Gastroesophageal sphincter (tissue), 4 donors: ENCODE results near the gene DAP. TPM values are rescaled to one million over a fixed set of nuclear protein-coding genes. Genes with fewer than 3 reads are reported as not detected.
"Not testable (repeated sequence)": the region's sequence is repeated elsewhere in the genome, so short reads cannot be mapped to it uniquely, and the experiment has no call there.

Experiments
- ATAC-seq: fragments of 150-250 bp; one replicate; pipeline ENCODE4 v1.9.1; 2016; ENCODE audit warnings: mild to moderate bottlenecking, moderate library complexity
- H3K27ac ChIP-seq, 4 donors: fragments of 200-600 bp; sonication (generic) in 3 of 4; 1 replicate in 3 of 4; 2 replicates in 1 of 4; pipeline ENCODE4 v1.5.1; 2016 to 2019
- H3K27me3 ChIP-seq: fragments of 200-600 bp; sonication (generic); one replicate; pipeline ENCODE4 v1.5.1; 2019
- H3K36me3 ChIP-seq, 2 donors: fragments of 200-600 bp; sonication (generic); one replicate each; pipeline ENCODE4 v1.5.1; 2019; ENCODE audit warnings: control low read depth in 1 of 2
- H3K4me1 ChIP-seq, 3 donors: fragments of 200-600 bp; sonication (generic); 1 replicate in 2 of 3; 2 replicates in 1 of 3; pipeline ENCODE4 v1.5.1; 2016 to 2019; ENCODE audit warnings: control low read depth in 2 of 3
- H3K4me3 ChIP-seq, 2 donors: fragments of 200-600 bp; sonication (generic); one replicate each; pipeline ENCODE4 v1.5.1; 2019; ENCODE audit warnings: mild to moderate bottlenecking in 1 of 2, moderate library complexity in 1 of 2
- H3K9me3 ChIP-seq, 3 donors: fragments of 200-600 bp; sonication (generic); one replicate each; pipeline ENCODE4 v1.5.1; 2017 to 2019; ENCODE audit warnings: control low read depth in 2 of 3
- EP300 ChIP-seq: sonication (generic); formaldehyde crosslinking; IDR thresholded peaks from one replicate; pipeline ENCODE4 v1.6.1; 2017; ENCODE audit warnings: antibody characterized with exemption, mild to moderate bottlenecking
- POLR2A ChIP-seq, 2 donors: fragments of 450-650 bp; IDR thresholded peaks; one replicate each; pipeline ENCODE4 v1.6.1; 2017; ENCODE audit warnings: antibody characterized with exemption in 2 of 2, mild to moderate bottlenecking in 2 of 2, moderate library complexity in 1 of 2
- POLR2AphosphoS5 ChIP-seq: sonication (generic); formaldehyde crosslinking; IDR thresholded peaks from one replicate; pipeline ENCODE4 v1.6.1; 2017; ENCODE audit warnings: antibody characterized with exemption
- WGBS, 2 donors: methylation state at CpG; one replicate each; pipeline ENCODE4 v1.1.5; 2018; ENCODE audit warnings: low coverage in 1 of 2; 5-methylcytosine and 5-hydroxymethylcytosine counted together
- small RNA-seq, 4 donors: library from RNA; depleted of rRNA; stranded (forward); fragments of <200 nt; gene quantifications; one replicate each; pipeline ENCODE3, GENCODE V24; 2016
- total RNA-seq, 4 donors: library from RNA; depleted of rRNA; stranded (reverse); fragments of >200 nt; gene quantifications; one replicate each; pipeline ENCODE4 v1.1.0, GENCODE V29; 2016
- TF ChIP-seq, protein P1 (sequence below), 4 experiments: fragments of 200-600 bp in 2 of 4; fragments of 450-650 bp in 2 of 4; sonication (generic) in 1 of 4; IDR thresholded peaks; one replicate each; pipeline ENCODE4 v1.5.1; 2017 to 2019; ENCODE audit warnings: antibody characterized with exemption in 4 of 4, mild to moderate bottlenecking in 2 of 4, moderate library complexity in 2 of 4

The DAP gene
- total RNA-seq, 4 donors from 2014 or later = 21.8 to 41.9 (median 36.0) TPM

DNA sequence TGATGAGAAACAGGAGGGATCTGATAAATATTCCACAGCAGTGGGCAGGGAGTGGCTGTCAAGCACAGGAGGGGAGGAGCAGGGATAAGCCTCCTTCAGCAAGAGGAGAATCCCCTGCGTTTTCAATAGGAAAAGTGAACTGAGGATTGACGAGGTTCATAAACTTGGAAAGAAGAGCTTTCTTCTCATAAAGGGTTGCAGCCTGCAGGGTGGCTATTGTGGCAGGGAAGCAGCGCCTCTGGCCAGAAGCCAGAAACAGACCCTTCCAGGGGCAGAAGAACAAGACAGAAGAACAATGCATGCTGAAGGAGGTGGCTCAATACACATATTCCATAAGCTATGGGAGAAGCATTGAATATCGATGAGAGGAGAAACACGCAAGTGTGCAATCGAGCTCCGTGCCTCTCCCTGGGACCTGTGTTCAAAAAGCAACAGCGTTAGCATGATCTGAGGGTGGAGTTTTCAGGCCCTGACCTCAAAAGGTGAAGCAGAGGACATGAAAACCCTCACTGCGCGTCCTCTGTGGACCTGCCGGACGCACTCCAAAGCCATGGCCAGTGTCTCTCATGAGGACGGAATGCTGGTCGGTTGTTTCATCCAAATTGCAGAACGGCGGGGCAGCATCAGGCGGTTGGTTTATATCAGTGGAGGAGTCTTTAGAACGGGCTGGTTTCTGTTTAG, 129.6 kb downstream of the DAP start:
- no peak for ATAC-seq
- Histone ChIP-seq H3K36me3 (no peaks in the 10 kb centered on the region), H3K27ac (no peak overlapping the region), H3K27me3 (peaks cover 66% of the 10 kb centered on the region), H3K4me3 (no peak overlapping the region), H3K4me1 (peaks cover 0 to 22% (median 11%) of the 10 kb centered on the region in 3 donors), H3K9me3 (no peaks in the 10 kb centered on the region)
- no peak for TF ChIP-seq POLR2AphosphoS5
- TF ChIP-seq EP300 = no peak
- TF ChIP-seq, protein P1, sequence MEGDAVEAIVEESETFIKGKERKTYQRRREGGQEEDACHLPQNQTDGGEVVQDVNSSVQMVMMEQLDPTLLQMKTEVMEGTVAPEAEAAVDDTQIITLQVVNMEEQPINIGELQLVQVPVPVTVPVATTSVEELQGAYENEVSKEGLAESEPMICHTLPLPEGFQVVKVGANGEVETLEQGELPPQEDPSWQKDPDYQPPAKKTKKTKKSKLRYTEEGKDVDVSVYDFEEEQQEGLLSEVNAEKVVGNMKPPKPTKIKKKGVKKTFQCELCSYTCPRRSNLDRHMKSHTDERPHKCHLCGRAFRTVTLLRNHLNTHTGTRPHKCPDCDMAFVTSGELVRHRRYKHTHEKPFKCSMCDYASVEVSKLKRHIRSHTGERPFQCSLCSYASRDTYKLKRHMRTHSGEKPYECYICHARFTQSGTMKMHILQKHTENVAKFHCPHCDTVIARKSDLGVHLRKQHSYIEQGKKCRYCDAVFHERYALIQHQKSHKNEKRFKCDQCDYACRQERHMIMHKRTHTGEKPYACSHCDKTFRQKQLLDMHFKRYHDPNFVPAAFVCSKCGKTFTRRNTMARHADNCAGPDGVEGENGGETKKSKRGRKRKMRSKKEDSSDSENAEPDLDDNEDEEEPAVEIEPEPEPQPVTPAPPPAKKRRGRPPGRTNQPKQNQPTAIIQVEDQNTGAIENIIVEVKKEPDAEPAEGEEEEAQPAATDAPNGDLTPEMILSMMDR (IDR thresholded peaks at IDR 0.05) = no peak
- WGBS, 2 donors = 74 to 84% methylated on average over 14 to 16 of the region's 18 CpGs

DNA sequence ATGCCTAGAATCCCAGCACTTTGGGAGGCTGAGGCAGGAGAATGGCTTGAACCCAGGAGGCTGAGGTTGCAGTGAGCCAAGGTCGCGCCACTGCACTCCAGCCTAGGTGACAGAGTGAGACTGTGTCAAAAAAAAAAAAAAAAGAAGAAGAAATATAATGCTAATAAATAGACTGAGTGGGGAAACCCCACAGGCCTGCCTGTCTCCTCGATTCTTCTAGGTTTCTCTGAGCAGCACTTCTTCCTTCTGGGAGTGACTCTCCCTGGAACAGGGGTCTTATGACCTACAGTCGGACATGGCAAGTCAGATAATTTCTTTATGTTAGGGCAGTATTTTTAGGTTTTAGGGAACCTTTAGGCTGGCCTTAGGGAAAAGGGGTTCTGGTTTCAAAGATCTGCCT, 130.3 kb downstream of the DAP start:
- WGBS, 2 donors = 51 to 71% methylated on average over 3 of the region's 4 CpGs
- not testable (repeated sequence) for H3K36me3 ChIP-seq, H3K9me3 ChIP-seq, H3K27ac ChIP-seq, H3K4me3 ChIP-seq, ATAC-seq
- H3K27me3 ChIP-seq = peaks cover 66% of the 10 kb centered on the region
- peaks cover 0 to 24% (median 12%) of the 10 kb centered on the region in 3 donors for H3K4me1 ChIP-seq

DNA sequence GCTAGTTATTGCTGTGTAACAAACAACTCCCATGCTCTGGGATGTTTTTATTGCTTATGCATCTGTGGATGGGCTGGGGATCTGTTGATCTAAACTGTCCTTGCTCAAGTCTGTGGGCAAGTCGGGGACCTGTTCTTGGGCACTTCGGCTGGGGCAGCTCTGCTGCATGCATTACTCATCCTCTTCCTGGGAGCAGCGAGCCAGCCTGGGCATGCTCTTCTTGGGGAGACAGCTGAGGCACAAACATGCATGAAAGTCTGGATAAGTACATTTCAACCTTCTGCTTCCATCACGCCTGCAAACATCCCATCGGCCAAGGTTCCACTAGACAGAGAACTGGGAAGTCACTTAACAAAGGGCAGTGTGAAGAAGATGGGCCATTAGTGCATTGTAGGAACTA, 130.9 kb downstream of the DAP start:
- H3K27me3 ChIP-seq = peaks cover 66% of the 10 kb centered on the region
- no peak for ATAC-seq
- H3K4me1 ChIP-seq = peaks cover 0 to 24% (median 12%) of the 10 kb centered on the region in 3 donors
- H3K4me3 ChIP-seq = no peak overlapping the region
- no peak for TF ChIP-seq POLR2AphosphoS5
- no peak for TF ChIP-seq POLR2A (IDR thresholded peaks at IDR 0.05)
- no peak for TF ChIP-seq EP300
- TF ChIP-seq, protein P1 (IDR thresholded peaks at IDR 0.05) = no peak
- WGBS, 2 donors = 90 to 100% methylated on average over 1 to 2 of the region's 5 CpGs
- no peaks in the 10 kb centered on the region for H3K36me3 ChIP-seq
- H3K9me3 ChIP-seq = no peaks in the 10 kb centered on the region
- H3K27ac ChIP-seq = no peak overlapping the region

DNA sequence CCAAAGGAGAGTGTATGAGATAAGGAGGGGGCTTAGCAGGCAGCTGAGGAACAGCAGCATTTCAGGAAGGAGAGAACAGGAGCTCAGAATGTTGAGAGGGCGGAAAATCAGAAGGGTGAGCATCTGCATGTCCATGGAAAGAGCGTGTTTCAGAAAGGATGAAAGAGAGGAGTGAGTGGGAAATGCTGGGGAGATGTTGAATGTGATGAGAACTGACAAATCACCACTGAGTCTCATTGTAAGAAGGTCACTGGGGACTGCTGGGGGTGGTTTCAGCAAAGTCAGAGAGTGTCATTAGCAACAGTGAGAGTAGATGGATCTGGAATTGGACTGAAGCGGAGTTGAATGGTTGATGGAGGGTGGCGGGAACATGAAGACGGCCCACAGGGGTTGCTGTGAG, 131.4 kb downstream of the DAP start:
- WGBS, 2 donors = 71 to 86% methylated on average over 5 of the region's 5 CpGs
- Histone ChIP-seq H3K27me3 (peaks cover 63% of the 10 kb centered on the region), H3K36me3 (no peaks in the 10 kb centered on the region), H3K27ac (no peak overlapping the region), H3K4me3 (no peak overlapping the region), H3K4me1 (peaks cover 0 to 24% (median 12%) of the 10 kb centered on the region in 3 donors), H3K9me3 (no peaks in the 10 kb centered on the region)
- TF ChIP-seq POLR2A (IDR thresholded peaks at IDR 0.05) (no peak), POLR2AphosphoS5 (no peak), EP300 (no peak)
- TF ChIP-seq, protein P1 (IDR thresholded peaks at IDR 0.05) = no peak
- ATAC-seq = no peak

Small RNA genes within 50 kb of the gene (small RNA-seq; reads per million reads assigned to genes)
- 0 reads per million in 4 donors for gene AC012629.4

Other genes with a start within 250 kb of the DAP start
- gene ANKRD33B, start 197.2 kb downstream of the DAP start, total RNA-seq = 10 to 100 TPM in 1 of 4 donors, 1 to 10 TPM in 3; 4.4 to 17.2 (median 5.9) TPM